Right lobe of liver (tissue), 6 donors: ENCODE results near the gene PRLHR. TPM values are rescaled to one million over a fixed set of nuclear protein-coding genes. Genes with fewer than 3 reads are reported as not detected.

ENCODE experiments used
- ATAC-seq, 4 donors: fragments of 200-7000 bp; cut with Tn5 transposase; one replicate each; pipeline ENCODE4 v1.9.1; 2020; ENCODE audit warnings: mild to moderate bottlenecking in 4 of 4, moderate library complexity in 4 of 4
- DNase-seq, 3 donors: peaks; one replicate each; pipeline ENCODE4 v3.0.0-alpha.2; 2020
- H3K27ac ChIP-seq, 3 donors: fragments of 200-600 bp; one replicate each; pipeline ENCODE4 v1.8.0; 2022
- H3K27me3 ChIP-seq, 2 donors: fragments of 200-600 bp; one replicate each; pipeline ENCODE4 v1.8.0; 2022
- H3K36me3 ChIP-seq, 4 donors: fragments of 200-600 bp; sonication (generic) in 1 of 4; one replicate each; pipeline versions ENCODE4 v1.5.1 to v1.8.0; 2017 to 2022; ENCODE audit warnings: control low read depth in 1 of 4
- H3K4me1 ChIP-seq, 4 donors: fragments of 200-600 bp; sonication (generic) in 1 of 4; one replicate each; pipeline versions ENCODE4 v1.5.1 to v1.8.0; 2017 to 2022; ENCODE audit warnings: control low read depth in 1 of 4
- H3K4me3 ChIP-seq, 3 donors: fragments of 200-600 bp; one replicate each; pipeline ENCODE4 v1.8.0; 2022
- H3K9me3 ChIP-seq, 4 donors: fragments of 200-600 bp; sonication (generic) in 1 of 4; one replicate each; pipeline versions ENCODE4 v1.5.1 to v1.8.0; 2017 to 2022; ENCODE audit warnings: control low read depth in 1 of 4
- POLR2A ChIP-seq: fragments of 450-650 bp; IDR thresholded peaks from one replicate; pipeline ENCODE4 v1.6.1; 2017; ENCODE audit warnings: antibody characterized with exemption, mild to moderate bottlenecking
- WGBS: methylation state at CpG from one replicate; pipeline ENCODE4 v1.1.6; 2018; ENCODE audit warnings: low coverage, low lambda C conversion rate; ENCODE audit not compliant: insufficient coverage; ENCODE audit errors: missing lambda C conversion rate; 5-methylcytosine and 5-hydroxymethylcytosine counted together
- intact Hi-C, 2 donors: fragments of 100-400 bp; cut with DNase I; formaldehyde crosslinking; loops; one replicate each; pipeline versions ENCODE4 v1.11.2 to v1.14.1; 2022
- total RNA-seq, 6 experiments: library from RNA; depleted of rRNA in 2 of 6; stranded (reverse); fragments of >200 nt in 2 of 6; fragmentation: NEBNext Ultra II Directional in 3 of 6; extraction: Animal tissue kit (Norgen Biotek cat#: 25700) in 3 of 6; gene quantifications; one replicate each; pipeline versions ENCODE4 v1.1.0 to v1.2.4, GENCODE V29; 2016 to 2023
- TF ChIP-seq, protein P1 (sequence below), 4 donors: fragments of 200-600 bp in 3 of 4; fragments of 450-650 bp in 1 of 4; IDR thresholded peaks; one replicate each; pipeline versions ENCODE4 v1.5.1 to v1.8.0; 2016 to 2022; ENCODE audit warnings: antibody characterized with exemption in 4 of 4, mild to moderate bottlenecking in 2 of 4
- donor health status: DM: no; HTN: yes; CAD: no.
- donor health status: DM: no; HTN: no; CAD: no.
- donor health status: DM: no; HTN: no; CAD: no.
- donor health status: DM: no; HTN: yes; CAD: no.
- donor health status: DM: no; HTN: yes; CAD: no.

Gene PRLHR
- total RNA-seq, 6 experiments from 2014 or later, result not detected

- DNase-seq (no peak), ATAC-seq (no peak)
- Histone ChIP-seq H3K4me3 (no peak overlapping the region), H3K4me1 (no peaks in the 10 kb centered on the region), H3K9me3 (no peaks in the 10 kb centered on the region), H3K27ac (no peak overlapping the region), H3K36me3 (no peaks in the 10 kb centered on the region), H3K27me3 (no peaks in the 10 kb centered on the region)
- intact Hi-C loops, result loop anchor here (10.0 kb wide), 1 partner anchor 240 kb away; no protein-coding TSS in a partner anchor
- WGBS, result 22% methylated on average over 3 of the region's 6 CpGs
- TF ChIP-seq POLR2A, result no peak
- TF ChIP-seq, protein P1, sequence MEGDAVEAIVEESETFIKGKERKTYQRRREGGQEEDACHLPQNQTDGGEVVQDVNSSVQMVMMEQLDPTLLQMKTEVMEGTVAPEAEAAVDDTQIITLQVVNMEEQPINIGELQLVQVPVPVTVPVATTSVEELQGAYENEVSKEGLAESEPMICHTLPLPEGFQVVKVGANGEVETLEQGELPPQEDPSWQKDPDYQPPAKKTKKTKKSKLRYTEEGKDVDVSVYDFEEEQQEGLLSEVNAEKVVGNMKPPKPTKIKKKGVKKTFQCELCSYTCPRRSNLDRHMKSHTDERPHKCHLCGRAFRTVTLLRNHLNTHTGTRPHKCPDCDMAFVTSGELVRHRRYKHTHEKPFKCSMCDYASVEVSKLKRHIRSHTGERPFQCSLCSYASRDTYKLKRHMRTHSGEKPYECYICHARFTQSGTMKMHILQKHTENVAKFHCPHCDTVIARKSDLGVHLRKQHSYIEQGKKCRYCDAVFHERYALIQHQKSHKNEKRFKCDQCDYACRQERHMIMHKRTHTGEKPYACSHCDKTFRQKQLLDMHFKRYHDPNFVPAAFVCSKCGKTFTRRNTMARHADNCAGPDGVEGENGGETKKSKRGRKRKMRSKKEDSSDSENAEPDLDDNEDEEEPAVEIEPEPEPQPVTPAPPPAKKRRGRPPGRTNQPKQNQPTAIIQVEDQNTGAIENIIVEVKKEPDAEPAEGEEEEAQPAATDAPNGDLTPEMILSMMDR (IDR thresholded peaks at IDR 0.05), result no peak
Observed at GRCh38 chr10:118564652-118565051, 30.8 kb downstream of the PRLHR start.

DNA sequence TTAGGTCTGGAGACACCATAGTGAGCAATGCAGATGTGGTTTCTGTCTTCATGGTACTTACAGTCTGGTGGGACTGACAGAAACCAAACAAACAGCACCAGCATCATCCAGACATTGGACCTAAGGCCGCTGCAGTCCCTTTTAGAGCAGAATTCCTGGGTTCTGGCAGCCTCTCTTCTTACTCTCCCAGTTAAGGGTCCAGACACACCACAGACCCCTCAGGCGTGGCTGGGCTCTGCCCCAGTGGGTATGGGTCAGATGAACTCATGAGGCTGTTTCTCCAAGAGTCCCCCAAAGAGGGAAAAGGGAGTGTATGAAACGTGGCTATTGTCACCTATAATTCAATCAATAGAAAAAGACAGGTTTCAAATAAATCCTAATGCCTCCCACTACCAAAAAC, 31.3 kb downstream of the PRLHR start:
- Histone ChIP-seq H3K36me3 (no peaks in the 10 kb centered on the region), H3K27me3 (no peaks in the 10 kb centered on the region), H3K27ac (no peak overlapping the region), H3K4me3 (no peak overlapping the region), H3K4me1 (no peaks in the 10 kb centered on the region), H3K9me3 (no peaks in the 10 kb centered on the region)
- DNase-seq (no peak), ATAC-seq (no peak)
- no peak for TF ChIP-seq POLR2A
- TF ChIP-seq, protein P1 (IDR thresholded peaks at IDR 0.05), result no peak
- 50% methylated on average over 2 of the region's 3 CpGs for WGBS
- intact Hi-C loops, result loop anchor here (10.0 kb wide), 1 partner anchor 241 kb away; no protein-coding TSS in a partner anchor

- Histone ChIP-seq H3K9me3 (no peaks in the 10 kb centered on the region), H3K27me3 (no peaks in the 10 kb centered on the region), H3K4me1 (no peaks in the 10 kb centered on the region), H3K4me3 (no peak overlapping the region), H3K27ac (no peak overlapping the region), H3K36me3 (no peaks in the 10 kb centered on the region)
- TF ChIP-seq, protein P1 (IDR thresholded peaks at IDR 0.05), result no peak
- TF ChIP-seq POLR2A, result no peak
- 84% methylated on average over 3 of the region's 3 CpGs for WGBS
- DNase-seq (no peak), ATAC-seq (no peak)
- intact Hi-C loops, result loop anchor here (10.0 kb wide), 1 partner anchor 241 kb away; no protein-coding TSS in a partner anchor
Observed at GRCh38 chr10:118563373-118563890, 32.0 kb downstream of the PRLHR start.

GRCh38 chr10:118562851-118563250, 32.6 kb downstream of the PRLHR start:
- DNase-seq, result no peak
- WGBS, result 15% methylated on average over 1 of the region's 1 CpG
- intact Hi-C loops, result loop anchor here (10.0 kb wide), 1 partner anchor 242 kb away; no protein-coding TSS in a partner anchor
- Histone ChIP-seq H3K27me3 (no peaks in the 10 kb centered on the region), H3K9me3 (no peaks in the 10 kb centered on the region), H3K36me3 (no peaks in the 10 kb centered on the region), H3K4me1 (no peaks in the 10 kb centered on the region), H3K4me3 (no peak overlapping the region), H3K27ac (no peak overlapping the region)
- peak in 2 of 4 donors; percentile 32 to 48 for ATAC-seq
- no peak for TF ChIP-seq POLR2A
- TF ChIP-seq, protein P1 (IDR thresholded peaks at IDR 0.05), result no peak
